Transverse colon (tissue), 4 donors: Measurements from ENCODE around the gene MGAT5.

Experiments used
- EP300 ChIP-seq: sonication (generic); formaldehyde crosslinking; IDR thresholded peaks from one replicate; pipeline ENCODE4 v1.6.1; 2017; ENCODE audit warnings: antibody characterized with exemption, low read depth
- POLR2A ChIP-seq: fragments of 450-650 bp; IDR thresholded peaks from one replicate; pipeline ENCODE4 v1.6.1; 2016; ENCODE audit warnings: antibody characterized with exemption, mild to moderate bottlenecking, moderate library complexity
- POLR2AphosphoS5 ChIP-seq, 3 donors: sonication (generic); formaldehyde crosslinking; IDR thresholded peaks; one replicate each; pipeline ENCODE4 v1.6.1; 2016; ENCODE audit warnings: antibody characterized with exemption in 3 of 3
- TF ChIP-seq, protein P1 (sequence below), 5 experiments: fragments of 200-600 bp in 3 of 5; fragments of 450-650 bp in 2 of 5; sonication (generic) in 3 of 5; IDR thresholded peaks; 1 replicate in 2 of 5; 2 replicates in 3 of 5; pipeline ENCODE4 v1.5.1; 2016 to 2017; ENCODE audit warnings: antibody characterized with exemption in 5 of 5, inconsistent platforms in 3 of 5, mild to moderate bottlenecking in 2 of 5, moderate library complexity in 1 of 5

DNA sequence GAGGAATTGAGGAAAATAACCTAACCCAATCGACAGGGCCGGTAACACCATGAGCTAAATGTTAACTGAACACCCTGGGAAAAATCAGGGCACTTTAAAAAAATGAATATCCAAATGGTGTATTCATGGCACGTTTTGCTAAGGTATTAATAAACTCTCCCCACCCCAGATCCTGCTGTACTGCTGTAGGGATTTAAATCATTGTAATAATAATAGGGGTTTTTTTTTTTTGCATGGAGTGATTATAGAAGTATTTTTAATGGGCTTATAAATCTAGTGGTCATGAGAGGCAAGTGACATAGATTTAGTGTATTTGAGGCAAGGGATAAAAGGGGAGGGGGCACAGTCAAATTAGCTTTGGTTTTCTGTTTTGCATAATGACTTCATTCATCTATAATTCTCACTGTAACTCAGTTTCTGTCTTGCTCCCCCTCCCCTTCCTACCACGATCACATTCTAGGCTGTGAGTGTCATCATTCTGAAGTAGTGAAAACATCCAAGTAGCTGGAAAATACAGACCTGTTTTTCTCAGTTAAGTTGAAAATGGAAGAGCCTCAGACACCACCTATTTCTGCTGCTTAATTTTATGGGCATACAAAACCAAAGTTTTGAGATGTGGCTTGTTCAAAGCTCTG lies 18.2 kb upstream of the MGAT5 start:
- no peak for TF ChIP-seq POLR2A
- no peak for TF ChIP-seq EP300
- TF ChIP-seq, protein P1, sequence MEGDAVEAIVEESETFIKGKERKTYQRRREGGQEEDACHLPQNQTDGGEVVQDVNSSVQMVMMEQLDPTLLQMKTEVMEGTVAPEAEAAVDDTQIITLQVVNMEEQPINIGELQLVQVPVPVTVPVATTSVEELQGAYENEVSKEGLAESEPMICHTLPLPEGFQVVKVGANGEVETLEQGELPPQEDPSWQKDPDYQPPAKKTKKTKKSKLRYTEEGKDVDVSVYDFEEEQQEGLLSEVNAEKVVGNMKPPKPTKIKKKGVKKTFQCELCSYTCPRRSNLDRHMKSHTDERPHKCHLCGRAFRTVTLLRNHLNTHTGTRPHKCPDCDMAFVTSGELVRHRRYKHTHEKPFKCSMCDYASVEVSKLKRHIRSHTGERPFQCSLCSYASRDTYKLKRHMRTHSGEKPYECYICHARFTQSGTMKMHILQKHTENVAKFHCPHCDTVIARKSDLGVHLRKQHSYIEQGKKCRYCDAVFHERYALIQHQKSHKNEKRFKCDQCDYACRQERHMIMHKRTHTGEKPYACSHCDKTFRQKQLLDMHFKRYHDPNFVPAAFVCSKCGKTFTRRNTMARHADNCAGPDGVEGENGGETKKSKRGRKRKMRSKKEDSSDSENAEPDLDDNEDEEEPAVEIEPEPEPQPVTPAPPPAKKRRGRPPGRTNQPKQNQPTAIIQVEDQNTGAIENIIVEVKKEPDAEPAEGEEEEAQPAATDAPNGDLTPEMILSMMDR (IDR thresholded peaks at IDR 0.05): no peak
- no peak for TF ChIP-seq POLR2AphosphoS5 (IDR thresholded peaks at IDR 0.05)
